Lower leg skin (tissue), 3 donors: ENCODE results near the gene FOSL1.

Source experiments
- CTCF ChIP-seq, 3 donors: fragments of 450-650 bp; IDR thresholded peaks; one replicate each; pipeline ENCODE4 v1.5.1; 2016; ENCODE audit warnings: antibody characterized with exemption in 3 of 3, mild to moderate bottlenecking in 3 of 3, moderate library complexity in 2 of 3
- POLR2A ChIP-seq, 2 donors: fragments of 450-650 bp; IDR thresholded peaks; one replicate each; pipeline ENCODE4 v1.6.1; 2016 to 2017; ENCODE audit warnings: antibody characterized with exemption in 2 of 2, mild to moderate bottlenecking in 1 of 2, moderate library complexity in 1 of 2

DNA sequence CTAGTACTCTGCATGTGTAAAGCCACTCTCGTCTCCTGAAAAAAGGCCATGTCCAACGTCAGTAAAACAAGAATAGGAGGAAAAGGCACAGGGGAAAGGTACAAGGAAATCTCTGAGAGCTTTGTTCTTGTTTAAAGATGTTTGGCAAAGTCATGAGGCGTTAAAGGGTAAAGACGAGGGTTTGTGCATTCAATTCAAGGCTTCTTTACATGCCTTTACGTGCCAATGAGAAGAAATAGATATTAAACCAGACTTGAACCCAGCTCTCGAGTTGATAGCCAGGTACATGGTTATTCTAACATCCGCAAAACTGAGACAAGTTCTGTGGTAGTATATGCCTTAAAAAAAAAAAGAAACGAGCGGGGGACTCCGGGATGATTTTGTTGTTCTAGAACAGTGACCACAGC is 41.5 kb downstream of the FOSL1 start:
- TF ChIP-seq CTCF (IDR thresholded peaks at IDR 0.05) (no peak), POLR2A (IDR thresholded peaks at IDR 0.05) (no peak)
